OCI-LY1 (cell line): ENCODE data around the gene IWS1.

ENCODE experiments used
- H2AFZ ChIP-seq: fragments of 200-600 bp; sonication (generic), shearing (Covaris generic); 2 replicates; pipeline ENCODE4 v1.6.0; 2014; ENCODE audit warnings: antibody characterized with exemption, mild to moderate bottlenecking, low read length
- H3F3A ChIP-seq: fragments of 200-600 bp; sonication (generic), shearing (Covaris generic); 2 replicates; pipeline ENCODE4 v1.6.0; 2014; ENCODE audit warnings: mild to moderate bottlenecking, antibody characterized with exemption, low read length, moderate library complexity; ENCODE audit not compliant: insufficient read depth
- H3K27ac ChIP-seq: fragments of 200-600 bp; sonication (generic); 2 replicates; pipeline ENCODE4 v1.5.1; 2014; ENCODE audit warnings: low read length, mixed run types, mild to moderate bottlenecking, low read depth; ENCODE audit not compliant: poor library complexity, severe bottlenecking
- H3K27me3 ChIP-seq: fragments of 200-600 bp; sonication (generic); 2 replicates; pipeline ENCODE4 v1.6.0; 2014; ENCODE audit warnings: antibody characterized with exemption, mild to moderate bottlenecking, low read length, moderate library complexity; ENCODE audit not compliant: insufficient read depth
- H3K36me3 ChIP-seq: fragments of 200-600 bp; sonication (generic); 2 replicates; pipeline ENCODE4 v1.6.1; 2014; ENCODE audit warnings: mild to moderate bottlenecking, antibody characterized with exemption, low read length, moderate library complexity, mixed read lengths; ENCODE audit not compliant: insufficient read depth
- H3K4me1 ChIP-seq: fragments of 200-600 bp; sonication (generic); 2 replicates; pipeline ENCODE4 v1.5.1; 2014; ENCODE audit warnings: mild to moderate bottlenecking, low read length, moderate library complexity; ENCODE audit not compliant: insufficient read depth, severe bottlenecking
- H3K4me2 ChIP-seq: fragments of 200-600 bp; sonication (generic), shearing (Covaris generic); 2 replicates; pipeline ENCODE4 v1.6.1; 2014; ENCODE audit warnings: low read length
- H3K4me3 ChIP-seq: fragments of 200-600 bp; sonication (generic); 2 replicates; pipeline ENCODE4 v1.5.1; 2014; ENCODE audit warnings: low read length, low read depth, mild to moderate bottlenecking, mixed read lengths; ENCODE audit not compliant: poor library complexity, severe bottlenecking
- H3K79me2 ChIP-seq: fragments of 200-600 bp; shearing (Covaris generic); 2 replicates; pipeline ENCODE4 v1.6.1; 2016; ENCODE audit warnings: mixed run types, low read length, mixed read lengths; ENCODE audit not compliant: insufficient read depth
- H3K9ac ChIP-seq: fragments of 200-600 bp; sonication (generic), shearing (Covaris generic); 2 replicates; pipeline ENCODE4 v1.6.1; 2014; ENCODE audit warnings: mild to moderate bottlenecking, low read length, mixed read lengths
- H3K9me2 ChIP-seq: fragments of 200-600 bp; sonication (generic), shearing (Covaris generic); 2 replicates; pipeline ENCODE4 v1.6.1; 2014; ENCODE audit warnings: low read depth, mild to moderate bottlenecking, low read length, mixed read lengths
- H3K9me3 ChIP-seq: fragments of 200-600 bp; shearing (Covaris generic); 2 replicates; pipeline ENCODE4 v1.6.1; 2014; ENCODE audit warnings: low read length, mixed read lengths
- H4K20me1 ChIP-seq: fragments of 200-600 bp; sonication (generic), shearing (Covaris generic); 2 replicates; pipeline ENCODE4 v1.6.0; 2016; ENCODE audit warnings: mild to moderate bottlenecking, low read length; ENCODE audit not compliant: insufficient read depth
- EZH2 ChIP-seq: fragments of 200-600 bp; sonication (generic), shearing (Covaris generic); IDR thresholded peaks from 2 replicates; pipeline ENCODE4 v1.8.0; 2017; ENCODE audit warnings: borderline replicate concordance, mixed run types, mild to moderate bottlenecking, antibody characterized with exemption, low read length, moderate library complexity, mixed read lengths
- TF ChIP-seq, protein P1 (sequence below): fragments of 200-600 bp; sonication (generic), shearing (Covaris generic); IDR thresholded peaks from 2 replicates; pipeline ENCODE4 v1.5.1; 2017; ENCODE audit warnings: mild to moderate bottlenecking, antibody characterized with exemption, low read length, moderate library complexity, mixed read lengths

IWS1 gene

DNA sequence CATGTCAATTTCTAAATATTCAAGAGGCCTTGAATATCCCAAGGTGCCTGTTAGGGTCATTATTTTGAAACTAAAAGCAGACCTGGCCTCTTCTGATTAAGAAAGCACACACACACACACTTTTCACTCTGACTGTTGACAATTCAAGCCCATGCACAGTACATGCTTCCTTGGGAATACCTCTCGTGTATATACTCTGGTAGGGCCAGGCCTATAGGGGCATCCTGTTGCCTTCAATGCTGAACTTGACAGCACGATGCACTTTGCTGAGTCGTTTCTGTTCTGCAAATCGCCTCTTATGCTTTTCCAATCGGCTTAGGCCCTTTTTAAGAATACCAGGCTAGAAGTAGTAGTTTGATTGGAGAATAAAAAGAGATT lies 40.6 kb downstream of the IWS1 start:
- Histone ChIP-seq H3K36me3 (peaks cover 85% of the 10 kb centered on the region), H3K79me2 (no peaks in the 10 kb centered on the region), H3K9me2 (no peaks in the 10 kb centered on the region), H3K27me3 (no peaks in the 10 kb centered on the region), H3K9me3 (no peaks in the 10 kb centered on the region), H2AFZ (no peak overlapping the region), H3K27ac (no peak overlapping the region), H3K4me1 (no peaks in the 10 kb centered on the region), H3F3A (no peaks in the 10 kb centered on the region), H3K9ac (no peak overlapping the region), H3K4me2 (no peak overlapping the region), H3K4me3 (no peak overlapping the region), H4K20me1 (no peaks in the 10 kb centered on the region)
- TF ChIP-seq, protein P1, sequence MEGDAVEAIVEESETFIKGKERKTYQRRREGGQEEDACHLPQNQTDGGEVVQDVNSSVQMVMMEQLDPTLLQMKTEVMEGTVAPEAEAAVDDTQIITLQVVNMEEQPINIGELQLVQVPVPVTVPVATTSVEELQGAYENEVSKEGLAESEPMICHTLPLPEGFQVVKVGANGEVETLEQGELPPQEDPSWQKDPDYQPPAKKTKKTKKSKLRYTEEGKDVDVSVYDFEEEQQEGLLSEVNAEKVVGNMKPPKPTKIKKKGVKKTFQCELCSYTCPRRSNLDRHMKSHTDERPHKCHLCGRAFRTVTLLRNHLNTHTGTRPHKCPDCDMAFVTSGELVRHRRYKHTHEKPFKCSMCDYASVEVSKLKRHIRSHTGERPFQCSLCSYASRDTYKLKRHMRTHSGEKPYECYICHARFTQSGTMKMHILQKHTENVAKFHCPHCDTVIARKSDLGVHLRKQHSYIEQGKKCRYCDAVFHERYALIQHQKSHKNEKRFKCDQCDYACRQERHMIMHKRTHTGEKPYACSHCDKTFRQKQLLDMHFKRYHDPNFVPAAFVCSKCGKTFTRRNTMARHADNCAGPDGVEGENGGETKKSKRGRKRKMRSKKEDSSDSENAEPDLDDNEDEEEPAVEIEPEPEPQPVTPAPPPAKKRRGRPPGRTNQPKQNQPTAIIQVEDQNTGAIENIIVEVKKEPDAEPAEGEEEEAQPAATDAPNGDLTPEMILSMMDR: no peak
- TF ChIP-seq EZH2: no peak

- Histone ChIP-seq H3K36me3 (peaks cover 85% of the 10 kb centered on the region), H3K27ac (no peak overlapping the region), H2AFZ (no peak overlapping the region)
Measured at GRCh38 chr2:127485051-127485693, 41.1 kb downstream of the IWS1 start.

GRCh38 chr2:127482031-127482430 lies 44.3 kb downstream of the IWS1 start:
- no peak overlapping the region for H3K27ac ChIP-seq
- no peaks in the 10 kb centered on the region for H3K9me3 ChIP-seq
- no peak overlapping the region for H2AFZ ChIP-seq
- H3K4me1 ChIP-seq: no peaks in the 10 kb centered on the region
- no peak overlapping the region for H3K9ac ChIP-seq
- H3K79me2 ChIP-seq: no peaks in the 10 kb centered on the region
- TF ChIP-seq, protein P1: no peak
- TF ChIP-seq EZH2: no peak
- peaks cover 60% of the 10 kb centered on the region for H3K36me3 ChIP-seq
- no peaks in the 10 kb centered on the region for H3K27me3 ChIP-seq
- no peaks in the 10 kb centered on the region for H4K20me1 ChIP-seq
- no peak overlapping the region for H3K4me2 ChIP-seq
- H3K9me2 ChIP-seq: no peaks in the 10 kb centered on the region
- no peak overlapping the region for H3K4me3 ChIP-seq
- no peaks in the 10 kb centered on the region for H3F3A ChIP-seq

More at GRCh38 chr2:127485051-127485693, 41.1 kb downstream of the IWS1 start:
- Histone ChIP-seq H3K4me2 (no peak overlapping the region), H3K9ac (no peak overlapping the region), H3K27me3 (no peaks in the 10 kb centered on the region), H3F3A (no peaks in the 10 kb centered on the region), H3K4me1 (no peaks in the 10 kb centered on the region), H4K20me1 (no peaks in the 10 kb centered on the region), H3K4me3 (no peak overlapping the region), H3K79me2 (no peaks in the 10 kb centered on the region), H3K9me2 (no peaks in the 10 kb centered on the region), H3K9me3 (no peaks in the 10 kb centered on the region)
- TF ChIP-seq, protein P1: no peak
- no peak for TF ChIP-seq EZH2
